ENCODE results near the gene FLACC1.

FLACC1 gene

DNA sequence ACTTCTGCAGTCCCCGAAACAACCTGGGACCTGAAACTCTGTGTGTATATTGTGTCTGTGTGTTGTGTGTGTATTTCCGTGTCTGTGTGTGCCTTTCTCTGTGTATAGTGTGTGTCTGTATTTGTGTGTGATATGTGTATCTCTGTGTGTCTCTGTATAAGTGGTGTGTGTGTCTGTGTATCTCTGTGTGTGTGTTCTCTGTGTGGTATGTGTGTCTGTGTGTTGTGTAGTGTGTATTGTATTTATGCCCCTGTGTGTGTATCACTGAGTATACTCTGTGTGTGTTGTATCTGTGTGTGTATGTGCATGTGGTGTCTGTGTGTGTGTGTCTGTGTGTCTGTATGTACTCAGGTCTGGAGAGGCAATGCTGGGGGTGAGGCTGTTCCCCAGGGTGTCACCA, 85.2 kb downstream of the FLACC1 start (continued):
- TF ChIP-seq, protein P1, sequence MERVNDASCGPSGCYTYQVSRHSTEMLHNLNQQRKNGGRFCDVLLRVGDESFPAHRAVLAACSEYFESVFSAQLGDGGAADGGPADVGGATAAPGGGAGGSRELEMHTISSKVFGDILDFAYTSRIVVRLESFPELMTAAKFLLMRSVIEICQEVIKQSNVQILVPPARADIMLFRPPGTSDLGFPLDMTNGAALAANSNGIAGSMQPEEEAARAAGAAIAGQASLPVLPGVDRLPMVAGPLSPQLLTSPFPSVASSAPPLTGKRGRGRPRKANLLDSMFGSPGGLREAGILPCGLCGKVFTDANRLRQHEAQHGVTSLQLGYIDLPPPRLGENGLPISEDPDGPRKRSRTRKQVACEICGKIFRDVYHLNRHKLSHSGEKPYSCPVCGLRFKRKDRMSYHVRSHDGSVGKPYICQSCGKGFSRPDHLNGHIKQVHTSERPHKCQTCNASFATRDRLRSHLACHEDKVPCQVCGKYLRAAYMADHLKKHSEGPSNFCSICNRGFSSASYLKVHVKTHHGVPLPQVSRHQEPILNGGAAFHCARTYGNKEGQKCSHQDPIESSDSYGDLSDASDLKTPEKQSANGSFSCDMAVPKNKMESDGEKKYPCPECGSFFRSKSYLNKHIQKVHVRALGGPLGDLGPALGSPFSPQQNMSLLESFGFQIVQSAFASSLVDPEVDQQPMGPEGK (CRISPR knock-in tag; IDR thresholded peaks at IDR 0.05; ENCODE audit: borderline replicate concordance) = no peak
- TF ChIP-seq CREB5 (CRISPR knock-in tag; IDR thresholded peaks at IDR 0.05; ENCODE audit: low read depth) (no peak), ZFP3 (CRISPR knock-in tag; IDR thresholded peaks at IDR 0.05) (no peak)

GRCh38 chr2:201270293-201271001, 86.7 kb downstream of the FLACC1 start:
- ATAC-seq = no peak

DNA sequence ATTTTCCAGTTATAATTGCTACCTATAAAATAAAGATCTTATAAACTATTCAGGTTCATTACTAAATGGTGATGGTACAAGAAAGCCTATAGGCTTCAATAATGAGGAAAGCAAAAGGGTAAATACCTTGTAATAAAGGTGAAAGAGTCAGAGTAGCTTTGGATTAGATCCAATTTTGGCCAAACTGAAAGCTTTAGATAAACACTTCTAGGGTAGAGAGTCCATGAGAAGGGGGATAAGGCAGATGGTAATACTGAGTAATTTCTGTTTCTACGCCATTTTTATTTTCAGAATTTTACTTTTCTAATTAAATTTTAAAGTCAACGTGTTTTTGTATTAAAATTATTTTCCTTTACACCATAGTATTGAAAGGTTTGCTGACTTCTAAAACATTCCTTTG, 87.4 kb downstream of the FLACC1 start:
- no peak for TF ChIP-seq ISL1 (CRISPR knock-in tag; IDR thresholded peaks at IDR 0.05)
- no peak for TF ChIP-seq TSHZ2 (CRISPR knock-in tag; IDR thresholded peaks at IDR 0.05)
- no peak for TF ChIP-seq GLIS3 (CRISPR knock-in tag; IDR thresholded peaks at IDR 0.05)
- TF ChIP-seq RARB (CRISPR knock-in tag; IDR thresholded peaks at IDR 0.05) = no peak
- TF ChIP-seq, protein P1 (CRISPR knock-in tag; IDR thresholded peaks at IDR 0.05; ENCODE audit: borderline replicate concordance) = no peak
- TF ChIP-seq ZFP3 (CRISPR knock-in tag; IDR thresholded peaks at IDR 0.05) = no peak
- TF ChIP-seq BACH2 (CRISPR knock-in tag; IDR thresholded peaks at IDR 0.05; ENCODE audit: borderline replicate concordance) = no peak
- TF ChIP-seq CSDC2 (CRISPR knock-in tag; IDR thresholded peaks at IDR 0.05) = no peak
- no peak for TF ChIP-seq ESRRG (CRISPR knock-in tag; IDR thresholded peaks at IDR 0.05)
- TF ChIP-seq PPARA (CRISPR knock-in tag; IDR thresholded peaks at IDR 0.05; ENCODE audit: borderline replicate concordance) = no peak
- TF ChIP-seq TOX (CRISPR knock-in tag; IDR thresholded peaks at IDR 0.05; ENCODE audit: borderline replicate concordance) = no peak
- no peak for ATAC-seq

More at GRCh38 chr2:201270293-201271001, 86.7 kb downstream of the FLACC1 start:
- TF ChIP-seq ZNF70 (CRISPR knock-in tag; IDR thresholded peaks at IDR 0.05) (no peak), TOX (CRISPR knock-in tag; IDR thresholded peaks at IDR 0.05; ENCODE audit: borderline replicate concordance) (no peak), CREB5 (CRISPR knock-in tag; IDR thresholded peaks at IDR 0.05; ENCODE audit: low read depth) (no peak), POU6F1 (CRISPR knock-in tag; IDR thresholded peaks at IDR 0.05; ENCODE audit: borderline replicate concordance, low read depth) (no peak), ZFP3 (CRISPR knock-in tag; IDR thresholded peaks at IDR 0.05) (no peak), BACH2 (CRISPR knock-in tag; IDR thresholded peaks at IDR 0.05; ENCODE audit: borderline replicate concordance) (no peak), PPARA (CRISPR knock-in tag; IDR thresholded peaks at IDR 0.05; ENCODE audit: borderline replicate concordance) (no peak), ZC3H10 (CRISPR knock-in tag; IDR thresholded peaks at IDR 0.05) (no peak), ESRRG (CRISPR knock-in tag; IDR thresholded peaks at IDR 0.05) (no peak)

All from SK-N-SH treated with all-trans-retinoic acid at 6 μM for 48 hours (cell line).